GM21529 (cell line): ENCODE measurements around the gene PRKX.
"Not testable (repeated sequence)": the region's sequence is repeated elsewhere in the genome, so short reads cannot be mapped to it uniquely, and the experiment has no call there.

Experiments
- ATAC-seq: cut with Tn5 transposase; IDR thresholded peaks from one replicate; pipeline ENCODE4 v1.9.1; 2021; ENCODE audit not compliant: unreplicated experiment

Gene PRKX

GRCh38 chrX:3585719-3586118 lies 127.7 kb downstream of the PRKX start:
- ATAC-seq, result no peak

- ATAC-seq, result no peak
Observed at GRCh38 chrX:3584415-3584996, 128.9 kb downstream of the PRKX start.

GRCh38 chrX:3582451-3582850 lies 131.0 kb downstream of the PRKX start:
- no peak for ATAC-seq

- no peak for ATAC-seq
Observed at GRCh38 chrX:3581609-3582108, 131.8 kb downstream of the PRKX start.

- ATAC-seq, result no peak
Observed at GRCh38 chrX:3577551-3577950, 135.9 kb downstream of the PRKX start.

GRCh38 chrX:3576886-3577501 lies 136.5 kb downstream of the PRKX start:
- ATAC-seq, result no peak

- ATAC-seq, result no peak
Observed at GRCh38 chrX:3567686-3568085, 145.8 kb downstream of the PRKX start.

- ATAC-seq, result no peak
Observed at GRCh38 chrX:3563451-3563850, 150.0 kb downstream of the PRKX start.

GRCh38 chrX:3560010-3560409 lies 153.4 kb downstream of the PRKX start:
- ATAC-seq, result not testable (repeated sequence)
